Measurements from ENCODE around the gene LECT2.

LECT2 gene

DNA sequence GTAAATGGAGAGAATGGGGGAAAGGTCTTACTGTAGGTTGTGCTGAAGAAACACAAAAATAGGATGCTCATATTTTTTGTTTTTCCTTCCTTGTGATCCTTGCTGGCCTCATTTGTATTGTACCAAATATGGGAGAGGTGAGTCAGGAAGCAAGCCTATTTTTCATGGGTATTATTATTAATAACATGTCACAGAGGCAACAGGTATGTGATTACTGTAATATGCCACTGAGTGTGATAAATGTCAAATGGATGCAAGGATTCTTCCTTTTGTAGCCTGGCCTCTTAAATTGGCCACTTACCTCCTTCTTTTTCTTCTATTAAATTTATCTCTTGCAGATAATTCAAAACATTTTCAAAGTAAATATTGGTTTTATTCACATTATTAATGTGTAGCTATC, 10.2 kb downstream of the LECT2 start:
- no peaks in the 10 kb centered on the region for H3K36me3 ChIP-seq (ENCODE audit: control insufficient read depth, insufficient read depth, low read length)
- no peak overlapping the region for H3K4me3 ChIP-seq (ENCODE audit: insufficient read depth, low read depth, low read length, poor library complexity, severe bottlenecking)
- no peaks in the 10 kb centered on the region for H3K9me3 ChIP-seq (ENCODE audit: control insufficient read depth, low read length)
- no peak overlapping the region for H3K27ac ChIP-seq (ENCODE audit: insufficient read depth, low read length, poor library complexity, severe bottlenecking)
- no peaks in the 10 kb centered on the region for H3K27me3 ChIP-seq (replicated peaks; ENCODE audit: control insufficient read depth, insufficient read depth, low read length, poor library complexity, severe bottlenecking)
- no peaks in the 10 kb centered on the region for H3K4me1 ChIP-seq (ENCODE audit: control insufficient read depth, insufficient read depth, low read length, poor library complexity, severe bottlenecking)
- DNase-seq, result no peak

DNA sequence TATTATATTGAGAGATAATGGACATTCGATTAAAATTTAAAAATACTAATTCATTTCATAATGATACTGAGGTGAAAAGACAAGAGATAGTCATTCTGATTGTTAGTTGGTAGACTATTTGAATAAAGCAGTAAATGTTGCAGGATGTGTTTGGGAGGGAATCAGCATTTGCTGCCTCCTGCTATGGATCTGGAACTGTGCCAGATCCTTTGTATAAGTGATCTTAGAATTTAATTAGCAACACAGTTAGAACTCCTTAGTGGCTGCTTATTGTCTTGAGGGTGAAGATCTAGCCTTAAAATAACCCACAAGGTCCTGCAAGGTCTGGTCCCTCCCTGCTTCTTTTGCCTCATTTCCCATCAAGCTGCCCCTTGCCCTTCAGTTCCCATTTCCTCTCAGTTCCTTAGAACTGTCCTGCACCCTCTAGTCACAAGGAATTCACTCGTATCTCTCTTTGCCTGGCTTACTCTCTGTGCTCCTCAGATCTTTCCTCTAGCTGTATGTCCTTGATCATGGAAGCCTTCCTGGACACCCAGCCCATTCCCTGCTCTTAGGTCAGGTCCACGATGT, 12.5 kb downstream of the LECT2 start:
- H3K9me3 ChIP-seq (ENCODE audit: control insufficient read depth, low read length), result no peaks in the 10 kb centered on the region
- no peak for DNase-seq
- no peak overlapping the region for H3K4me3 ChIP-seq (ENCODE audit: insufficient read depth, low read depth, low read length, poor library complexity, severe bottlenecking)
- no peaks in the 10 kb centered on the region for H3K4me1 ChIP-seq (ENCODE audit: control insufficient read depth, insufficient read depth, low read length, poor library complexity, severe bottlenecking)
- no peaks in the 10 kb centered on the region for H3K36me3 ChIP-seq (ENCODE audit: control insufficient read depth, insufficient read depth, low read length)
- no peaks in the 10 kb centered on the region for H3K27me3 ChIP-seq (replicated peaks; ENCODE audit: control insufficient read depth, insufficient read depth, low read length, poor library complexity, severe bottlenecking)
- no peak overlapping the region for H3K27ac ChIP-seq (ENCODE audit: insufficient read depth, low read length, poor library complexity, severe bottlenecking)

DNA sequence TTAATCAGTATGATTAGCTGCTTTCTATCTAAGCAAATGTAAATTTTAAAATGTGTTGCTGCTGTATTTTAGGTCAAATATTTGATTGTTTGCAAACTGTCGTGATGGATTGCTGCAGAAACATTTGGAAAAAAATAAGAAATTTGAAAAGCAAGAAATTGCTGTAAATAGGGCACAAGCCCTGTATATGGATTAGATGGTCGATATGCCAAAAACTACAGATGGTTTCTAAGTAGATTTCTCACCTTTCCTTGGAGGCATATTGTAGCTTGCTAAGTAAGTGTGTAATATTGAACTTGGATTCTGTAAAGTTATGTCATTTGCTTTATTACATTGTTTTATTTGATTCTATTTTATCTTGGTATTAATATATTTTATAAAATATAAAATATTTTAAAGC, 13.1 kb downstream of the LECT2 start:
- no peaks in the 10 kb centered on the region for H3K36me3 ChIP-seq (ENCODE audit: control insufficient read depth, insufficient read depth, low read length)
- H3K27ac ChIP-seq (ENCODE audit: insufficient read depth, low read length, poor library complexity, severe bottlenecking), result no peak overlapping the region
- no peak overlapping the region for H3K4me3 ChIP-seq (ENCODE audit: insufficient read depth, low read depth, low read length, poor library complexity, severe bottlenecking)
- H3K9me3 ChIP-seq (ENCODE audit: control insufficient read depth, low read length), result no peaks in the 10 kb centered on the region
- H3K27me3 ChIP-seq (replicated peaks; ENCODE audit: control insufficient read depth, insufficient read depth, low read length, poor library complexity, severe bottlenecking), result no peaks in the 10 kb centered on the region
- DNase-seq, result no peak
- no peaks in the 10 kb centered on the region for H3K4me1 ChIP-seq (ENCODE audit: control insufficient read depth, insufficient read depth, low read length, poor library complexity, severe bottlenecking)

DNA sequence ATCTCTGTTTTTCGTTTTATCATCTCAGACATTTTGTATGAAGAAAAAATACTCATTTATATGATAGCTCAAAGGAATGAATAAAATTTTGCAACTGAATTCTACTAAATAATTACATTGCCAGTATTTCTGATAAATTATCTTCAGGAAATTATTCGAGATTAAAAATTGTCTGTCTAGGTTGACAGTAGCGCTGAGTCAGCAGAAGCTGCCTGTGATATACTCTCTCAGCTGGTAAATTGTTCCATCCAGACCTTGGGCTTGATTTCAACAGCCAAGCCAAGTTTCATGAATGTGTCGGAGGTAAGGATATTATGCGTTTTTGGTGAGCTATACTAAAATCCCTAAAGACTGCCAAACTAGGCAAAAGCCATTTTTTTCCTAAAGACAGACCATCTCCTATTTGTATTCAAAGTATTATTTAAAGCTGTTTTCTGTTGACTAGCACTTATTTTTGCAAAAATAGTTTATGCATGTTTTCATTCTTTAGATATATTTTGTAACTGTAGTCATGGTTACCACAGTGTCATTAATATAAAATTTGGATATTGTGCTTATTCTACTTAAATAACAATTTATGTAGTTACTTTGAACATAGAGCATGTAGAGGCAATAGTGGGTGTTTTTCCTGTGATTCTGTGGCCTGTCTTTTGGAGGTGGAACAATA, 17.4 kb downstream of the LECT2 start:
- Histone ChIP-seq H3K36me3 (ENCODE audit: control insufficient read depth, insufficient read depth, low read length) (no peaks in the 10 kb centered on the region), H3K27ac (ENCODE audit: insufficient read depth, low read length, poor library complexity, severe bottlenecking) (no peak overlapping the region), H3K27me3 (replicated peaks; ENCODE audit: control insufficient read depth, insufficient read depth, low read length, poor library complexity, severe bottlenecking) (no peaks in the 10 kb centered on the region), H3K9me3 (ENCODE audit: control insufficient read depth, low read length) (no peaks in the 10 kb centered on the region), H3K4me3 (ENCODE audit: insufficient read depth, low read depth, low read length, poor library complexity, severe bottlenecking) (no peak overlapping the region), H3K4me1 (ENCODE audit: control insufficient read depth, insufficient read depth, low read length, poor library complexity, severe bottlenecking) (no peaks in the 10 kb centered on the region)
- DNase-seq, result no peak

DNA sequence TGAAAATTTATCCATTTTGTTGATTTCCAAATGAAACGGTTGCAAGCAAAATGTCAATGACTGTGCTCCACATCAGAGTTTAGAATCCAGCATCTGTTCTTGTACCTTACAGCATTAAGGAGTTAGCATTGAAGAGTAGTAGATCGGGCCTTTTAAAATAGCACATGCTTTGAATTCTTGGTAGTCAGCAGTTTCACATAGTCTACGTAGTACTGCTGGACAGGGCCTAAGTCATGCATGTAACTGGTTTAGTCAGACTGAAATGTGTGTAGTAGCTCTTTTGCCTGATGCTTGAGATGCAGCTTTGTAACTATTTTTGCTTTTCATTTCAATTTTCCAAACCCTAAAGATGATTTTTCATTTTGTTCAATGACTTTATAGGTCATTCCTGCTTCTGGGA, 19.8 kb downstream of the LECT2 start:
- H3K4me1 ChIP-seq (ENCODE audit: control insufficient read depth, insufficient read depth, low read length, poor library complexity, severe bottlenecking), result peaks cover 3% of the 10 kb centered on the region
- no peak for DNase-seq
- H3K4me3 ChIP-seq (ENCODE audit: insufficient read depth, low read depth, low read length, poor library complexity, severe bottlenecking), result no peak overlapping the region
- H3K27ac ChIP-seq (ENCODE audit: insufficient read depth, low read length, poor library complexity, severe bottlenecking), result no peak overlapping the region
- no peaks in the 10 kb centered on the region for H3K9me3 ChIP-seq (ENCODE audit: control insufficient read depth, low read length)
- H3K27me3 ChIP-seq (replicated peaks; ENCODE audit: control insufficient read depth, insufficient read depth, low read length, poor library complexity, severe bottlenecking), result peaks cover 17% of the 10 kb centered on the region
- no peaks in the 10 kb centered on the region for H3K36me3 ChIP-seq (ENCODE audit: control insufficient read depth, insufficient read depth, low read length)

DNA sequence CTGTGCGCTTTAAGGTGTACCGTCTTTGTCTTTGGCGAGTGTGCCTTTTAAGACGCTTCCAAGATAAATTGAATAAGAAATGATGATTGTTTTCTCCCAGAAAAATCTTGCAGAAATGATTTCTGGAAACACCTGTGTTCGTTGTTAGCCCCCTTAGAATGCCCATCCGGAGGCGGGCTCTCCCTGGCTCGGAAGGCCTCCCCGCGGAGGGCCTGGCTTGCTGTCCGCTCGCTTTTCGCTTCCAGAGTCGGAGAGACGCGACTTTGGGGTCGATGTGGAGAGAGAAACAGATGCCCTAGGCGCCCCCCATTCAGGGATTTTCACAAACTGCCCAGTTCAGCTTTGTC, 23.9 kb downstream of the LECT2 start:
- no peak for DNase-seq
- no peak overlapping the region for H3K4me3 ChIP-seq (ENCODE audit: insufficient read depth, low read depth, low read length, poor library complexity, severe bottlenecking)
- H3K9me3 ChIP-seq (ENCODE audit: control insufficient read depth, low read length), result no peaks in the 10 kb centered on the region
- peaks cover 3% of the 10 kb centered on the region for H3K4me1 ChIP-seq (ENCODE audit: control insufficient read depth, insufficient read depth, low read length, poor library complexity, severe bottlenecking)
- H3K36me3 ChIP-seq (ENCODE audit: control insufficient read depth, insufficient read depth, low read length), result no peaks in the 10 kb centered on the region
- H3K27ac ChIP-seq (ENCODE audit: insufficient read depth, low read length, poor library complexity, severe bottlenecking), result no peak overlapping the region
- H3K27me3 ChIP-seq (replicated peaks; ENCODE audit: control insufficient read depth, insufficient read depth, low read length, poor library complexity, severe bottlenecking), result peaks cover 19% of the 10 kb centered on the region

DNA sequence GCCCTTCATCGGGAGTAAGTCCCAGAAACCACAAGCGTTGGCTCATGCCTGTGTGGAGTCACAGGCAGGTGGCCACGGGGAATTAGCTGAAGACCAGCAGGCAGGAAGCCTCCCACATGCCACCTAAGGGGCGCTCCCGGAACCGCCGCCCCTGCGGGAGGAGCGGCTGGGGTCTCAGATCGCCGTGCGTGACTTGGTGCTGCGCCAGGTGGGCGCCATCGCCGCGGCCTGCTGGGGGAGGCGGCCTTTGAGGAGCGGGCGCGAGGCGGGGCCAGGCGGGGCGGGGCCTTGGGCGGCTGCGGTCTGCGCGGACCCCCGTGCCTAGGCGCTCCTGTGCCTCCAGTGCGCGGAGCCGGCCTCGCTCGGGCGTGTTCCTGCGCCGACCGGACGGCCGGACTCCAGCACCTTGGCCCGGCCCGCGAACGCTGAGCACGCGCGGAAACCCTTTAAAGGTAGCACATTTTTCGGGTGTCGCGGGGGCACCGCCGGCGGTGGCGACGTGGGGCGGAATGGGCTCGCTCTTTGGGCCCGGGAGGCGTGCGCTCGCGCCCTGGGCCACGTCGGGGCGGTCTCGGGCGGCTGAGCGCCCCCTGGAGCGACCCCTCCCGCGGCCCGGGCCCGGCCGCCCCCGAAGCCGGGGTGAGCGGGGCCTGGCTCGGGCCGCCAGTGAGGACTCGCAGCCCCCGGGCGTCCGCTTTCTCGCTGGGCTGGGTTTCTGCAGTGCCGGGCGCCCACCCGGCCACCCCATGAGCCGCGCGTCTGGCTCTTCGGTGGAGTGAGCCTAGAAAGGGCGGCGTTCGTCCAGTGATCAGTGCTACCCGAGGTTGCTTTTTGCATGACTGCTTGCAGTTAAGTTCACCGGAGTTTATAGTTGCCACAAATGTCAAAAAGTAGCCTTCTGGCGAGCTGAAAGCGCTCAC, 24.5 kb downstream of the LECT2 start:
- Histone ChIP-seq H3K4me1 (ENCODE audit: control insufficient read depth, insufficient read depth, low read length, poor library complexity, severe bottlenecking) (peaks cover 3% of the 10 kb centered on the region), H3K27me3 (replicated peaks; ENCODE audit: control insufficient read depth, insufficient read depth, low read length, poor library complexity, severe bottlenecking) (peaks cover 21% of the 10 kb centered on the region), H3K27ac (ENCODE audit: insufficient read depth, low read length, poor library complexity, severe bottlenecking) (no peak overlapping the region), H3K9me3 (ENCODE audit: control insufficient read depth, low read length) (no peaks in the 10 kb centered on the region), H3K36me3 (ENCODE audit: control insufficient read depth, insufficient read depth, low read length) (no peaks in the 10 kb centered on the region), H3K4me3 (ENCODE audit: insufficient read depth, low read depth, low read length, poor library complexity, severe bottlenecking) (no peak overlapping the region)
- no peak for DNase-seq

DNA sequence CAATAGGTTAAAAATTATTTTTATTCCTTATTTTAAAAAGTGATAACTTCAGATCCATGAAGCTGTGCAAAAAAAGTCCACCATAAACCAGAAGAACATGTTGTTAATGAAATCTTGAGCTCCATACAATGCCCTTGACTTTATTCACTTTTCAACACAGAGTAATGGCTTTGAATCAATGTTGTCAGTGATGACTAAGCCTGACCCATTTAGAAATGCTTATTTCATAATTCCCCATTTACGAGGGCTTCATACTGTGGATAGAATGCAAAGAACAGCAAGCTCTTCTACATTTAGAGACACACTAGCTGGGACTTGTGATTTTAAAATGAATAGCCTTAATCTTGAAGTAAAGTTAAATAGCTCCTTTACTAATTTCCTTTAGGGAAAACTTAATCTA, 33.4 kb downstream of the LECT2 start:
- Histone ChIP-seq H3K4me3 (ENCODE audit: insufficient read depth, low read depth, low read length, poor library complexity, severe bottlenecking) (no peak overlapping the region), H3K9me3 (ENCODE audit: control insufficient read depth, low read length) (no peaks in the 10 kb centered on the region), H3K36me3 (ENCODE audit: control insufficient read depth, insufficient read depth, low read length) (no peaks in the 10 kb centered on the region), H3K27ac (ENCODE audit: insufficient read depth, low read length, poor library complexity, severe bottlenecking) (no peak overlapping the region), H3K4me1 (ENCODE audit: control insufficient read depth, insufficient read depth, low read length, poor library complexity, severe bottlenecking) (peaks cover 3% of the 10 kb centered on the region), H3K27me3 (replicated peaks; ENCODE audit: control insufficient read depth, insufficient read depth, low read length, poor library complexity, severe bottlenecking) (peaks cover 3% of the 10 kb centered on the region)
- DNase-seq, result no peak

DNA sequence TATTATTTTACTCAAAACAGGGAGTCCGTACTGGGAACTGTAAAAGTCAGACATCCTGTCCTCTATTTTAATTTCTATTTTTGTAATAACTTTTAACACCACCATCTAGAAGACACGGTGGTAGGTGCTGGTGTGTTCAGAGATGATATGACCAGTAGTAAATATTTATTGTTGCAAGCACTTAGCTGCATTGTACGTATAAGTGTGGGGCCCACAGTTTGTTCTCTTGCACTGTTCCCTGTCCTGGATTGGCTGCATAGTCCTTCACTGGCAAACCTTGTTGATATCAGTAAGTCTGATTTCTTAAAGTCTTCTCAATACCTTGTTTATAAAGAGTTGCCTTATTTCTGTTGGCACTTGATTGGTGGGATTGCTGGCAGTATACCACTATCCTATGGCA, 34.6 kb downstream of the LECT2 start:
- no peak for DNase-seq
- Histone ChIP-seq H3K36me3 (ENCODE audit: control insufficient read depth, insufficient read depth, low read length) (no peaks in the 10 kb centered on the region), H3K9me3 (ENCODE audit: control insufficient read depth, low read length) (no peaks in the 10 kb centered on the region), H3K4me3 (ENCODE audit: insufficient read depth, low read depth, low read length, poor library complexity, severe bottlenecking) (no peak overlapping the region), H3K27me3 (replicated peaks; ENCODE audit: control insufficient read depth, insufficient read depth, low read length, poor library complexity, severe bottlenecking) (no peaks in the 10 kb centered on the region), H3K27ac (ENCODE audit: insufficient read depth, low read length, poor library complexity, severe bottlenecking) (no peak overlapping the region), H3K4me1 (ENCODE audit: control insufficient read depth, insufficient read depth, low read length, poor library complexity, severe bottlenecking) (peaks cover 3% of the 10 kb centered on the region)

DNA sequence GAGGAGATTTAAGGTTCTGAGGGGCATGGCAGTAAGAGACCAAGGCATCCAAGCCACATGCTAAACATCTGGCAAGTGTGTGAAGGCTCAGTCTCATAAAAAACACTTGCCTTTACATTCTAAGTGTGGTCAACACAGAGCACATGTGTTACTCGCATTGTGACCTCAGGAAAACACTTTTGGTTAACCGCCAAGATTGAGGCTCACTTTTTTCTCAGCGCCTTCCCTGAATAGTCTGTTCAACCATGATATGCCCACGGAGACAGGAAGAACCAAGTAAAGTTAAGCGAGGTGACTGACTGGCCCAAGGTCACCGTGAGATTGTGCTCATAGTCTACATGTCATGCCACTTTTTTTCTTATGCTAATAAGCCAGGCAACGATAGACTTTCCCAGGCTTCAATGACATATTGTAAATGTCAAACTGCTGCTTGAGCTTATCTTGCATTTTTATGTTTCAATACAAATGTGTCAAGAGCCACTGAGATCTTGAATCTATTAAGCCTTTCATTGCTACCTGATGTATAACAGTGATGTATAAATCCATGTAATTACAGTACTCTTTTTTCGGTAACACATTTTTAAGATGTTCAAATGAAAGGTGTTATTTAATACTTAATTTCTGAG, 38.0 kb downstream of the LECT2 start:
- Histone ChIP-seq H3K9me3 (ENCODE audit: control insufficient read depth, low read length) (no peaks in the 10 kb centered on the region), H3K36me3 (ENCODE audit: control insufficient read depth, insufficient read depth, low read length) (no peaks in the 10 kb centered on the region), H3K27ac (ENCODE audit: insufficient read depth, low read length, poor library complexity, severe bottlenecking) (no peak overlapping the region), H3K4me1 (ENCODE audit: control insufficient read depth, insufficient read depth, low read length, poor library complexity, severe bottlenecking) (peaks cover 3% of the 10 kb centered on the region), H3K27me3 (replicated peaks; ENCODE audit: control insufficient read depth, insufficient read depth, low read length, poor library complexity, severe bottlenecking) (no peaks in the 10 kb centered on the region), H3K4me3 (ENCODE audit: insufficient read depth, low read depth, low read length, poor library complexity, severe bottlenecking) (no peak overlapping the region)
- DNase-seq, result no peak
